ENCODE data around the gene TMEM45B.

GRCh38 chr11:129853518-129854231 is 38.0 kb downstream of the TMEM45B start:
- peak in 2 of 3 donors; percentile 16 to 66 for TF ChIP-seq POLR2AphosphoS5 (IDR thresholded peaks at IDR 0.05)
- no peak for TF ChIP-seq POLR2A (IDR thresholded peaks at IDR 0.05)
- TF ChIP-seq CTCF (IDR thresholded peaks at IDR 0.05), result no peak
- no peak for TF ChIP-seq EP300 (IDR thresholded peaks at IDR 0.05)
